ENCODE measurements around the gene LRP2BP. TPM values are rescaled to one million over a fixed set of nuclear protein-coding genes. Genes with fewer than 3 reads are reported as not detected.
A peak's percentile ranks its signal among the peaks of the same experiment; 100 is the strongest.

Gene LRP2BP
- total RNA-seq (1 to 10 TPM; 2.9 to 4.6 TPM), polyA plus RNA-seq (under 1 TPM; 0.48 to 0.71 TPM)
- long read RNA-seq, donor 1, partial matches to known transcripts = 20 of 25 reads
- long read RNA-seq, donor 1, other reads (novel, unspliced or antisense) = 5 of 25 reads
- long read RNA-seq, donor 2, partial matches to known transcripts = 6 of 6 reads
- long read RNA-seq, donor 2, other reads (novel, unspliced or antisense) = 0 of 6 reads
- long read RNA-seq, donor 3, partial matches to known transcripts = 11 of 11 reads
- long read RNA-seq, donor 3, other reads (novel, unspliced or antisense) = 0 of 11 reads
- long read RNA-seq, donor 4 = 0 reads
- long read RNA-seq, donor 5 = 0 reads

- 4 to 9% methylated on average over 12 of the region's 12 CpGs for WGBS, 2 donors
- H3K4me3 ChIP-seq = peak within 1 kb of the TSS; percentile 56
- H3K27ac ChIP-seq (ENCODE audit: low read depth in 1 of 2, low read length in 1 of 2) = peak within 1 kb of the TSS; percentile 94 to 100
- no peaks in the 10 kb centered on the region for H3K9me3 ChIP-seq (ENCODE audit: control insufficient read depth in 4 of 4, insufficient read depth in 3 of 4, low read length in 3 of 4)
- H3K36me3 ChIP-seq (ENCODE audit: control insufficient read depth in 4 of 4, insufficient read depth in 4 of 4, low read length in 4 of 4) = peaks cover 0 to 13% (median 10%) of the 10 kb centered on the region in 4 donors
- ATAC-seq (ENCODE audit: insufficient read depth, low FRiP score) (no peak), DNase-seq (peak in 2 of 3 donors; percentile 94 to 96)
- peaks cover 0 to 15% (median 9%) of the 10 kb centered on the region in 5 donors for H3K4me1 ChIP-seq (ENCODE audit: control insufficient read depth in 5 of 5, insufficient read depth in 5 of 5, low read length in 5 of 5)
- TF ChIP-seq CTCF (IDR thresholded peaks at IDR 0.05; ENCODE audit: control extremely low read depth, extremely low read depth) = no peak
- H3K9ac ChIP-seq (ENCODE audit: insufficient read depth in 1 of 2, low read length in 2 of 2) = peak within 1 kb of the TSS; percentile 82 to 84
- no peaks in the 10 kb centered on the region for H3K27me3 ChIP-seq (ENCODE audit: control insufficient read depth in 3 of 3, insufficient read depth in 3 of 3, low read length in 2 of 3)
Measured at GRCh38 chr4:185395238-185395955, at the start of gene LRP2BP. LRP2BP (minus strand) TSS chr4:185395924; CDS start chr4:185378186, 17,738 bp downstream.

GRCh38 chr4:185445209-185445608 is 49.5 kb upstream of the LRP2BP start:
- no peaks in the 10 kb centered on the region for H3K36me3 ChIP-seq (ENCODE audit: control insufficient read depth in 4 of 4, insufficient read depth in 4 of 4, low read length in 4 of 4)
- H3K27me3 ChIP-seq (ENCODE audit: control insufficient read depth in 3 of 3, insufficient read depth in 3 of 3, low read length in 2 of 3) = no peaks in the 10 kb centered on the region
- TF ChIP-seq CTCF (IDR thresholded peaks at IDR 0.05; ENCODE audit: control extremely low read depth, extremely low read depth) = no peak
- ATAC-seq (ENCODE audit: insufficient read depth, low FRiP score) (no peak), DNase-seq (no peak)
- no peaks in the 10 kb centered on the region for H3K4me1 ChIP-seq (ENCODE audit: control insufficient read depth in 5 of 5, insufficient read depth in 5 of 5, low read length in 5 of 5)
- 92% methylated on average over 2 of the region's 2 CpGs for WGBS, 2 donors
- H3K9ac ChIP-seq (ENCODE audit: insufficient read depth in 1 of 2, low read length in 2 of 2) = no peak overlapping the region
- H3K4me3 ChIP-seq = no peak overlapping the region
- no peaks in the 10 kb centered on the region for H3K9me3 ChIP-seq (ENCODE audit: control insufficient read depth in 4 of 4, insufficient read depth in 3 of 4, low read length in 3 of 4)
- no peak overlapping the region for H3K27ac ChIP-seq (ENCODE audit: low read depth in 1 of 2, low read length in 1 of 2)

GRCh38 chr4:185441479-185441878 is 45.8 kb upstream of the LRP2BP start:
- TF ChIP-seq CTCF (IDR thresholded peaks at IDR 0.05; ENCODE audit: control extremely low read depth, extremely low read depth) = no peak

More at GRCh38 chr4:185441479-185441878, 45.8 kb upstream of the LRP2BP start:
- Histone ChIP-seq H3K27me3 (ENCODE audit: control insufficient read depth in 3 of 3, insufficient read depth in 3 of 3, low read length in 2 of 3) (no peaks in the 10 kb centered on the region), H3K36me3 (ENCODE audit: control insufficient read depth in 4 of 4, insufficient read depth in 4 of 4, low read length in 4 of 4) (no peaks in the 10 kb centered on the region), H3K9ac (ENCODE audit: insufficient read depth in 1 of 2, low read length in 2 of 2) (no peak overlapping the region), H3K4me1 (ENCODE audit: control insufficient read depth in 5 of 5, insufficient read depth in 5 of 5, low read length in 5 of 5) (no peaks in the 10 kb centered on the region), H3K4me3 (no peak overlapping the region), H3K27ac (ENCODE audit: low read depth in 1 of 2, low read length in 1 of 2) (no peak overlapping the region), H3K9me3 (ENCODE audit: control insufficient read depth in 4 of 4, insufficient read depth in 3 of 4, low read length in 3 of 4) (no peaks in the 10 kb centered on the region)
- DNase-seq (no peak), ATAC-seq (ENCODE audit: insufficient read depth, low FRiP score) (no peak)
- WGBS, 2 donors = 94 to 100% methylated on average over 2 of the region's 2 CpGs

Measured in lung (tissue), 16 donors.